Measurements from ENCODE around the gene PRR12. TPM values are rescaled to one million over a fixed set of nuclear protein-coding genes. Genes with fewer than 3 reads are reported as not detected.

PRR12 gene
- total RNA-seq, 4 donors from 2014 or later: 19.6 to 53.1 (median 24.5) TPM

DNA sequence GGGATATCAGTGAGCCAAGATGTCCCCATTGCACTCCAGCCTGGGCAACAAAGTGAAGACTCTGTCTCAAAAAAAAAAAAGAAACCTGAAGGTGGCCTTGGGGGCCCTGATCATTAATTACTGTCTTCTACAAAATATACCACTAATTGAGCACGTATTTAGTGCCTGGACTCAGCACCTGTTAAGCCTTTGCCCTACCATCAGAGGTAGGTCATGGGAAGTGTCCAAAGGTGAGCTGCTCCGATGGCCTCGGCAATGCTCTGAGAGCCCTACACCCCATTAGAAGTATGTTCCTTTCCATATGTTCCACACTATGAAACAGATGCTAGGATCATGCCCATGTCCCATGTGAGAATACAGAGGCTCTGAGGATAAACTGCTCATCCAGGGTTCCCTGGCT lies 31.5 kb upstream of the PRR12 start:
- 92 to 100% methylated on average over 3 of the region's 3 CpGs for WGBS, 2 donors
- intact Hi-C loops (cut with DNase I; ENCODE audit: low total_unique reads): no loop called here

DNA sequence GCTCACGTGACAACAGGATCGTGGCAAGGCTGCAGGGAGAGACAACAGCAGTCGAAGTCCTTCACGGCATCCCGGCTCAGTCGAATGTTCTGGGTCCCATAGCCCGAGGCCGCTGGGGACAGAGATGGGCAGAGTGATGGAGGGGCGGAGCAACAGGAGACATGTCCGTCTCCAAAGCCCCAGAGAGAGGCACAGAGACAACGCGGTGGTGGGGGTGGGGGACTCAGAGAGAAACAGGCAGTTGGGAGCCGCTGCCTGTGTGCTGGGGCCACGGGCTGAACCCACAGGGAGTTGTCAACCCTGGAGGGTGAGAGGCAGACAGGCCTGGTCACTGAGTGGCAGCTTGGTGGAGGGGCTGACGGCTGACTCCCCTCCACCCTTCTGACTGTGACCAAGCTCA lies 31.1 kb upstream of the PRR12 start:
- intact Hi-C loops (cut with DNase I; ENCODE audit: low total_unique reads): no loop called here
- WGBS, 2 donors: 80 to 83% methylated on average over 15 of the region's 15 CpGs
- DNase-seq (ENCODE audit: low spot score in 2 of 2): no peak
- no peak overlapping the region for H3K4me3 ChIP-seq (ENCODE audit: low read depth, poor library complexity, severe bottlenecking)
- TF ChIP-seq, protein P1, sequence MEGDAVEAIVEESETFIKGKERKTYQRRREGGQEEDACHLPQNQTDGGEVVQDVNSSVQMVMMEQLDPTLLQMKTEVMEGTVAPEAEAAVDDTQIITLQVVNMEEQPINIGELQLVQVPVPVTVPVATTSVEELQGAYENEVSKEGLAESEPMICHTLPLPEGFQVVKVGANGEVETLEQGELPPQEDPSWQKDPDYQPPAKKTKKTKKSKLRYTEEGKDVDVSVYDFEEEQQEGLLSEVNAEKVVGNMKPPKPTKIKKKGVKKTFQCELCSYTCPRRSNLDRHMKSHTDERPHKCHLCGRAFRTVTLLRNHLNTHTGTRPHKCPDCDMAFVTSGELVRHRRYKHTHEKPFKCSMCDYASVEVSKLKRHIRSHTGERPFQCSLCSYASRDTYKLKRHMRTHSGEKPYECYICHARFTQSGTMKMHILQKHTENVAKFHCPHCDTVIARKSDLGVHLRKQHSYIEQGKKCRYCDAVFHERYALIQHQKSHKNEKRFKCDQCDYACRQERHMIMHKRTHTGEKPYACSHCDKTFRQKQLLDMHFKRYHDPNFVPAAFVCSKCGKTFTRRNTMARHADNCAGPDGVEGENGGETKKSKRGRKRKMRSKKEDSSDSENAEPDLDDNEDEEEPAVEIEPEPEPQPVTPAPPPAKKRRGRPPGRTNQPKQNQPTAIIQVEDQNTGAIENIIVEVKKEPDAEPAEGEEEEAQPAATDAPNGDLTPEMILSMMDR (IDR thresholded peaks at IDR 0.05): no peak

More for the DNA sequence above, 31.5 kb upstream of the PRR12 start:
- no peak for DNase-seq (ENCODE audit: low spot score in 2 of 2)
- no peak overlapping the region for H3K4me3 ChIP-seq (ENCODE audit: low read depth, poor library complexity, severe bottlenecking)
- TF ChIP-seq, protein P1 (IDR thresholded peaks at IDR 0.05): no peak
- no peak for TF ChIP-seq POLR2A (IDR thresholded peaks at IDR 0.05)

DNA sequence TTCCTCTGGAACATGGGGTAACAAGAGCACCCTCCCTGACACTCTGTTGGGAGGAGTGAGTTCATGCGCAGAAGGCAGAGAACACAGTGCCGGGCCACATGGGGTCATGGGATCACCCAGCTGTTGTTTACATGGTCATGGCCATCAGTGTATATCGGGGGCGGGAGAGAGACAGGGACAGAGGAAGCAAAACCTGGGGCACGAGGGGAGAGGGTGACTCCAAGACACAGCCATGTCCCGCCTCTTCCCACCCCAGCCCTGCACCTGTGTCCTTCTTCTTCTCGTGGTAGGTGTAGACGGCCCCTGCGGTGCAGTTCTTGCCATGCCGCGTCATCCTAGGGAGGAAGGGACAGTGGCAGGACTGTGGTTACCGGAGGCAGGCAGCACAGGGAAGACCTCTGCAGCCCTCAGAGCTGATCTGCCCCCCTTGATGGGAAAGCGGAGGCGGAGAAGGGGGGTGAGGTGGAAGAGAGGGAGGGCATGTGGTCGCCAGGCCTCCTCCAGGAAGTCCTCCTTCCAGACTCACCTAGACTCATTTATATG lies 30.6 kb upstream of the PRR12 start:
- DNase-seq (ENCODE audit: low spot score in 2 of 2): peak in 1 of 2 donors; percentile 43
- 77 to 82% methylated on average over 15 of the region's 15 CpGs for WGBS, 2 donors
- TF ChIP-seq, protein P1 (IDR thresholded peaks at IDR 0.05): no peak
- H3K4me3 ChIP-seq (ENCODE audit: low read depth, poor library complexity, severe bottlenecking): no peak overlapping the region
- intact Hi-C loops (cut with DNase I; ENCODE audit: low total_unique reads): no loop called here

DNA sequence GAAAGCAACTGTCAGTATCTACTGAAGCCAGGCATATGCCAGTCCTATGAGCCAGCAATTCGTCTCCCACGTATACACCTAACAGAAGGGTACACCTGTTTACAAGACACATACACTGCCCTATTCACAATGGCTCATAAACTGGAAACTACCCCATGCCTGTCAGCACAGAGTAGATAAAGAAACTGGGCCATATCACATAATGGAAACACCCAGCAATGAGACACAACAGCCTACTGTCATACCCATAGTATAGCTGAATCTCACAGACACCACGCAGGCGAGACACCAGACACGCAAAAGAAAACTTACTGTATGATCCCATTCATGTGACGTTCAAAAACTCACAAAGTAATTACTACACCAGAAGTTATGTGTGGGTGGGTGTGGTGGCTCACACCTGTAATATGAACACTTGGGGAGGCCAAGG lies 26.4 kb upstream of the PRR12 start:
- no peak overlapping the region for H3K4me3 ChIP-seq (ENCODE audit: low read depth, poor library complexity, severe bottlenecking)
- 83 to 85% methylated on average over 6 of the region's 6 CpGs for WGBS, 2 donors
- TF ChIP-seq, protein P1 (IDR thresholded peaks at IDR 0.05): no peak
- TF ChIP-seq POLR2A (IDR thresholded peaks at IDR 0.05): no peak
- DNase-seq (ENCODE audit: low spot score in 2 of 2): no peak
- intact Hi-C loops (cut with DNase I; ENCODE audit: low total_unique reads): no loop called here

DNA sequence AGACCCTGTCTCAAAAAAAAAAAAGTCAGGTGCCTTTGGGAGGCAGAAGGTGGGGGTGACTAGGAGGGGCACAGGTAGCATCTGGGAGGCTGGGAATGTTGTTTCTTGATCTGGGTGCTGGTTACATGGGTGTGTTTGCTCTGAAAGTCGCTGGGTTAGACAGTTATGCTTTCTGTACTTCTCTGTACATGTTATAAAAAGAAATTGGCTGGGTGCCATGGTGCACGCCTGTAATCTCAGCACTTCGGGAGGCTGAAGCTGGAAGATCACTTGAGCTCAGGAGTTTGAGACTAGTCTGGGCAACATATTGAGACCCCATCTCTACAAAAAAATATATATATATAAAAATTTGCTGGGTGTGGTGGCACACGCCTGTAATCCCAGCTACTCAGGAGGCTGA lies 25.7 kb upstream of the PRR12 start:
- H3K4me3 ChIP-seq (ENCODE audit: low read depth, poor library complexity, severe bottlenecking): no peak overlapping the region
- intact Hi-C loops (cut with DNase I; ENCODE audit: low total_unique reads): no loop called here
- DNase-seq (ENCODE audit: low spot score in 2 of 2): no peak
- TF ChIP-seq POLR2A (IDR thresholded peaks at IDR 0.05): no peak
- TF ChIP-seq, protein P1 (IDR thresholded peaks at IDR 0.05): no peak
- WGBS, 2 donors: 28 to 35% methylated on average over 4 of the region's 4 CpGs

DNA sequence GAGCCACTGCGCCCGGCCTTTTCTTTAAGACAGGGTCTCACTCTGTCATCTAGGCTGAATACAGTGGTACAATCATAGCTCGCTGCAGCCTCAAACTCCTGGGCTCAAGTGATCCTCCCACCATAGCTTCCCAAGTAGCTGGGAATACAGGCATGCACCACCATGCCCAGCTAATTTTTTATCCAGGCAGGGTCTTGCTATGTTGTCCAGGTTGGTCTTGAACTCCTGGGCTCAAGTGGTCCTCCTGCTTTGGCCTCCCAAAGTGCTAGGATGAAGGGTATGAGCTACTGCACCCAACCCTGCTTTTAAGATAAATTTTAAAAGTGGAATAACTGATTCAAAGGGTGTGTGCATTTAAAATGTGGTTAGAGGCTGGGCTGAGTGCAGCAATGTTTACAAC lies 24.7 kb upstream of the PRR12 start:
- intact Hi-C loops (cut with DNase I; ENCODE audit: low total_unique reads): no loop called here
- no peak overlapping the region for H3K4me3 ChIP-seq (ENCODE audit: low read depth, poor library complexity, severe bottlenecking)
- DNase-seq (ENCODE audit: low spot score in 2 of 2): no peak
- 97 to 100% methylated on average over 3 of the region's 3 CpGs for WGBS, 2 donors
- no peak for TF ChIP-seq POLR2A (IDR thresholded peaks at IDR 0.05)
- TF ChIP-seq, protein P1 (IDR thresholded peaks at IDR 0.05): no peak
